Measurements from ENCODE around the gene ITGAV.

Gene ITGAV

GRCh38 chr2:186576614-186577013 lies 13.2 kb upstream of the ITGAV start:
- TF ChIP-seq CTCF (IDR thresholded peaks at IDR 0.05; ENCODE audit: insufficient read depth, low read length, poor library complexity, severe bottlenecking), result no peak
- H3K4me3 ChIP-seq (replicated peaks; ENCODE audit: low read depth, low read length), result no peak overlapping the region
- no peak for DNase-seq (ENCODE audit: extremely low read depth, insufficient read length)
- no peaks in the 10 kb centered on the region for H3K27me3 ChIP-seq (replicated peaks; ENCODE audit: control insufficient read depth, insufficient read depth, low read length)
- H3K36me3 ChIP-seq (ENCODE audit: control insufficient read depth, insufficient read depth, low read length), result no peaks in the 10 kb centered on the region

GRCh38 chr2:186582698-186583097 lies 7.2 kb upstream of the ITGAV start:
- TF ChIP-seq CTCF (IDR thresholded peaks at IDR 0.05; ENCODE audit: insufficient read depth, low read length, poor library complexity, severe bottlenecking), result no peak
- Histone ChIP-seq H3K36me3 (ENCODE audit: control insufficient read depth, insufficient read depth, low read length) (no peaks in the 10 kb centered on the region), H3K4me3 (replicated peaks; ENCODE audit: low read depth, low read length) (no peak overlapping the region), H3K27me3 (replicated peaks; ENCODE audit: control insufficient read depth, insufficient read depth, low read length) (no peaks in the 10 kb centered on the region)
- DNase-seq (ENCODE audit: extremely low read depth, insufficient read length), result no peak

- DNase-seq (ENCODE audit: extremely low read depth, insufficient read length), result no peak
- TF ChIP-seq CTCF (IDR thresholded peaks at IDR 0.05; ENCODE audit: insufficient read depth, low read length, poor library complexity, severe bottlenecking), result no peak
- no peak overlapping the region for H3K4me3 ChIP-seq (replicated peaks; ENCODE audit: low read depth, low read length)
- H3K27me3 ChIP-seq (replicated peaks; ENCODE audit: control insufficient read depth, insufficient read depth, low read length), result no peaks in the 10 kb centered on the region
- no peaks in the 10 kb centered on the region for H3K36me3 ChIP-seq (ENCODE audit: control insufficient read depth, insufficient read depth, low read length)
Measured at GRCh38 chr2:186584053-186584452, 5.8 kb upstream of the ITGAV start.

- Histone ChIP-seq H3K4me3 (replicated peaks; ENCODE audit: low read depth, low read length) (no peak overlapping the region), H3K27me3 (replicated peaks; ENCODE audit: control insufficient read depth, insufficient read depth, low read length) (no peaks in the 10 kb centered on the region), H3K36me3 (ENCODE audit: control insufficient read depth, insufficient read depth, low read length) (no peaks in the 10 kb centered on the region)
- no peak for DNase-seq (ENCODE audit: extremely low read depth, insufficient read length)
- no peak for TF ChIP-seq CTCF (IDR thresholded peaks at IDR 0.05; ENCODE audit: insufficient read depth, low read length, poor library complexity, severe bottlenecking)
Measured at GRCh38 chr2:186588421-186588820, 1.4 kb upstream of the ITGAV start.

- H3K36me3 ChIP-seq (ENCODE audit: control insufficient read depth, insufficient read depth, low read length), result no peaks in the 10 kb centered on the region
- H3K4me3 ChIP-seq (replicated peaks; ENCODE audit: low read depth, low read length), result peak overlapping the region; percentile 91
- DNase-seq (ENCODE audit: extremely low read depth, insufficient read length), result no peak
- no peak for TF ChIP-seq CTCF (IDR thresholded peaks at IDR 0.05; ENCODE audit: insufficient read depth, low read length, poor library complexity, severe bottlenecking)
- H3K27me3 ChIP-seq (replicated peaks; ENCODE audit: control insufficient read depth, insufficient read depth, low read length), result no peaks in the 10 kb centered on the region
Measured at GRCh38 chr2:186588940-186589611, 780 bp upstream of the ITGAV start.

- TF ChIP-seq CTCF (IDR thresholded peaks at IDR 0.05; ENCODE audit: insufficient read depth, low read length, poor library complexity, severe bottlenecking), result no peak
Measured at GRCh38 chr2:186590350-186590758, 498 bp downstream of the ITGAV start.

More at GRCh38 chr2:186590350-186590758, 498 bp downstream of the ITGAV start:
- Histone ChIP-seq H3K27me3 (replicated peaks; ENCODE audit: control insufficient read depth, insufficient read depth, low read length) (no peaks in the 10 kb centered on the region), H3K36me3 (ENCODE audit: control insufficient read depth, insufficient read depth, low read length) (no peaks in the 10 kb centered on the region), H3K4me3 (replicated peaks; ENCODE audit: low read depth, low read length) (peak overlapping the region; percentile 91)
- no peak for DNase-seq (ENCODE audit: extremely low read depth, insufficient read length)

Data from GM06990 (cell line).